NCI-H345 treated with DMSO at 0.1 percent for 48 hours (cell line): ENCODE data around the gene FAM227A.
"Not testable (repeated sequence)": the region's sequence is repeated elsewhere in the genome, so short reads cannot be mapped to it uniquely, and the experiment has no call there.

Source experiments
- DNase-seq: peaks from one replicate; lab custom pipeline; 2025; ENCODE audit not compliant: unreplicated experiment; lab: John Stamatoyannopoulos, UW

Gene FAM227A

DNA sequence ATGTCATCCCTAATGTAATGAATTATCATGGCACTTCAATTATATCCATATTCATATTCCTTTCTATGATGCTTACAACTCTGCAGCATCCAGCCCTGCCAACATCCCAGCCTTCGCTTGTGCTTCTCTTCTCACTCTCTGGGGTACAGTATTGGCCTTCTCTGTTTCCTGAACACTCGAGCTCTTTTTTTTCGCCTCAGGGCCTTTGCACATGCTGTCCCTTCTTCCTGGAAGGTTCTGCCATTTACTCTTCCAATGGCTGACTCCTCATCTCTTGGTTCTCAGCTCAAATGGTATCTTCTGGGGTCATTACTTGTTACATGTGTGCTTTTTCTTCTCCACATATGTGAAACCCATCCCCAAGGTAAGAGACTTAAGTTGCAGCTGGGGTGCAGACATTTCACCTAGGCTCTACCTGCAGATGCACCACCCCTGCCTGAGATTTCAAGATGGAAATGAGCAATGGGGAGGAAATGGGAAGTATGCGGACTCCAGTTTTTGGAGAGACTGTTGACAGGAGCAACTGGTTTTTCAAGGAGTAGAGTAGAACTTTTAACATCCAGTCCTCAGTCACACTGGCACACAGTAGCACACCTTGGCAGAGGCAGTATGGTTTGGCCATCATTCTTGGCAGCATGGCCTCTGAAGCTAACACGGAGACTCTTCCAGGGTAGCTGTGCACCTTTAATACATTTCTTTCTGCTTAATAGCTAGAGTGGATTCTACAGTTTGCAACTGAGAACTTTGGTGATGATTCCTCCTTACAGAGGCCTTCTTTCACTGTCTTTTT, 43.8 kb downstream of the FAM227A start:
- no peak for DNase-seq

DNA sequence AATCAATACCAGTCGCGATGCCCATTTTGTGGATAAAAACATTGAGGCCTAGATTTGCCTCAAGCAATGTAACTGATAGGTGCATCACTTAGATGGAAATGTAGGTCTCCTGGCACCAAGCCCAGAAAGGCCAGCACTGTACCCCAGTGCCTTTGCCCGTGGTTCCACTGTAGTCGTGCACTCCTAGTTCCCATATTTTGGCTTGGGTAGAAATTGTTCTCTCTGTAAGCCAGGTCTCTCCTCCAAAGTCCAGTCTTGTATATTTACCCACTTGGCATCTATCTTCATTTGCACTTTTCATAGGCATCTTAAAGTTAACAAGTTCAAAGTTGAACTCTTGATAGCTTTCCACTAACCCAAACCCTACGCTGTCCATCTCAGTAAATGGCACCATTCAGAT, 44.6 kb downstream of the FAM227A start:
- DNase-seq: no peak

DNA sequence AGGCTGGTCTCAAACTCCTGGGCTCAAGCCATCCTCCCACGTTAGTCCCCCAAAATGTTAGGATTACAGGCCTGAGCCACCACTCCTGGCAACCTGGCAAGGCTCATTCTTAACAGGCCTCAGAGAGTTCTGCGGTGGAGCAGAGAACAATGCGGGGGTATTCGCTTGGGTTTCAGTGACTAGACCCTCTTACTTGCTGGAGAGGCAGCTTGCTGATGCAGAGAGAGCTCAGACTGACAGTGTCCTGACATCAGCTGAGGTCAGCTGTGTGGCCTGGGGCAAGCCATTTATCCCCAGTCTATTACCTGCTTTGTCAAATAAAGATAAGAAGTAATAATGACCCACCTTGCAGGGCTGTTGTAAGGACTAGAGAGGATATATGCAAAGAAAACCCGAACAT, 46.0 kb downstream of the FAM227A start:
- no peak for DNase-seq

DNA sequence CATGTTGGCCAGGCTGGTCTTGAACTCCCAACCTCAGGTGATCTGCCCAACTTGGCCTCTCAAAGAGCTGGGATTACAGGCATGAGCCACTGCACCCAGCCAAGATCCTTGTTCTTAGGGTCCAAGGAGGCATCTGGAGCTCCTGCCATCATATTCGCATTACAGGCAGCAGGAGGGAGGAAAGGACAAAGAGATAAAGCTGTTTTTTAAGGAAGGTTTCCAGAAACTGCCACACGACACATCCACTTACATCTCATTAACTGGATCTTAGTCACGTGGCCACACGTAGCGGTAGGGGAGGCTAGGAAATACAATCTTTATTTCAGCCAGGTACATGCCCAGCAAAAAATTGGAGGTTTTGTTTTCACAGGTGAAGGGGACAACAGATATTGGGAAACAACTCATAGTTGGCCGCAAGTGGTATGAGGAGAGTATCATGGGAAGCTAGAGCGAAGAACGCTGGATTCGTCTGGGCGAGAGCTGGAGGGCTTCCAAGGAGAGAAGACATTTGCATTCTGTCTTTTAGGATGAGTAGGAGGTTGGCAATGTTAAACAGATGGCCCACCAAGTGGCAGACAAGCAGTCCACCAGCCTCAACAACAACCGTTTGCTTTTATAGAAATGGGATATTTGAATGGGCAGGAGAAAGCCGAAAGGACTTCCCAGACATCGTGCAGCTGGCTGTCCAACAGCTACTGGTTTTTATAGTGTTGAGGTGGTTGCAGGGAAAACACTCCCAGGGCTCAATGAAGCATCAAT, 47.0 kb downstream of the FAM227A start:
- no peak for DNase-seq

DNA sequence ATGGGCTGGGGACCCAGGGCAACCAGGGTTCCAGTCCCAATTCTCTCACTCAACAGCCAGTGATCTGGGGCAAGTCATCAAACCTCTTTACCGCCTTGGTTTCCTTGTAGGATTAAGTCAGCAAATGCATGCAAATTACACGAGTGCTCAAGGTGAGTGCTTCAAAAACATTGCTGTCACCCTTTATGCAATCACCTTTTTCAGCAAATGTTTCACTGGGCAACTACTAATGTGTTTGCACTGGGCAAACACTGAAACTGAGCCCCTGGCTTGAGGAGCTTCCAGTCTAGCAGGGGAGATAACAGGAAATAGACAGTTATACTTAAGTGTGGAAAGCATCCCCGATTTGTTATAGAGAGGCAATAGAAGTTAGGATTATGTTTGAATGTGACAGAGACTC, 48.5 kb downstream of the FAM227A start:
- no peak for DNase-seq

DNA sequence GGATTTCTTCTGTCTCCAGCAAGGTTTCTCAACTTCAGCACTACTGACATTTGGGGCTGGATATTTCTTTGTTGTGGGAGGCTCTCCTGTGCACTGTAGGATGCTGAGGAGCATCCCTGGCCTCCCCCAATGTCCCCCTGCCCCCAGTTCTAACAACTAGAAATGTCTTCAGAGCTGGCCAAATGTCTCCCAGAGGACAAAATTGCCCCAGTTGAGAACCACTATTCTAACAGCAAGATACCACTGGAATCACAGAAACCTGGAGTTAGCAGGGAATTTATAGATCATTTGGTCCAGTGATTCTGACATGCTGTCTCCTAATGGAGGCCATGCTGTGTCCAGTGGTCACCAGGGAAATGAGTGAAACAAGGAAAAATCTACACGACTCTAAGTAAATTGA, 54.0 kb downstream of the FAM227A start:
- DNase-seq: no peak

DNA sequence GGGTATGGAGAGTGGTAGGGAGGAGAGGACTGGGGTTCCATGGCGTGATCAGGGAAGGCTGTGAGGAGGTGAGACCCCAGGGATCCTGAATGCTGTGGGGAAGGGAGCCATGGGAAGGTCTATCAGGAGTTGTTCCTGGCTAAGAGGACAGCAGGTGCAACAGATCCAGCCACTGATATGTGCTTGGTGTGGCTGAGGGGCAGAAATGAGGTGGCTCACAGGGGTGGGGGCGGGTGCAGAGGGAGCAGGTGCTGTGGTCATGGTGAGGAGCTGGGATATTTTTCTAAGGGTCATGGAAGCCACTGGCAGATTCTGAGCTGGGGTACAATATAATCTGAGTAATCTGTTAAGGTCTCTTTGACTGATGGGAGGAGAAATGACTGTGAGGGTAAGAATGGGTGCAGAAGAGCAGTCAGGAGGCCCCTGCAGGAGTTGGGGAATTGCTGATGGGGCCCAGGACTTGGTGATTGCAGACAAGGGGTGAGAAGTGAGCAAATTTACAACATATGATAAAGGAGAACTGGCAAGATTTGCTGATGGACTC, 54.9 kb downstream of the FAM227A start:
- DNase-seq: no peak

DNA sequence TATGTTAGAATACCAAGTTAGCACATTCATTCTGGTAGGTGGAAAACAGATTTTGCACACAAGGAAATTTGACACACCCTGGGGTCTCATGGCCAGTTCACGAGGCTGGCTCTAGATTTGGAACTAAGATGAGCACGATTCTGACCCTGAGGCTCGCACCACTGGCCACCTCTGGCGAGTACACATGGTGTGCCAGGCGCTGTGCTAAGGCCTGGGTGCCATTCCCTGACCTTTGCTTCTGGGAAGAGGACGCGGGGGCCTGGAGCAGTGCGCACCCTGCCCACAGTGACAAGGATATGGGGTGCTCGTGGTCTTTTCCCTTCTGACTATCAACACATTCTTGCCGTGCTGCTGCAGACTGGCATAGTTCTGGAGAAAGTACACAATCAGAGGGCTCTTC, 56.7 kb downstream of the FAM227A start:
- DNase-seq: no peak

DNA sequence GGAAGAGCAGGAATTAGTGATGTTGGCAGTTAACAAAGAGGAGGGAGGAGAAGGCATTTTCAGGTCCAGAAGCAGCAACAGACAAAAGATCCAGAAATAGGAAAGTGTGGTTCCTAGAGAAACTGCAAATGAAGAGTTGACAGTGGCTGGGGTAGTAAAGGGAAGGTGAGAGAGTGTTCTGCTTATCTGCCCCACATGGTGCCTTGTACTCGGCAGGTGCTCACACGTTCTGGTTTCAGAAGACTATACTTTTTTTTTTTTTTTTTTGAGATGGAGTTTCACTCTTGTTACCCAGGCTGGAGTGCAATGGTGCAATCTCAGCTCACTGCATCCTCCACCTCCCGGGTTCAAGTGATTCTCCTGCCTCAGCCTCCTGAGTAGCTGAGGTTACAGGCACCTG, 73.3 kb downstream of the FAM227A start:
- DNase-seq: not testable (repeated sequence)

DNA sequence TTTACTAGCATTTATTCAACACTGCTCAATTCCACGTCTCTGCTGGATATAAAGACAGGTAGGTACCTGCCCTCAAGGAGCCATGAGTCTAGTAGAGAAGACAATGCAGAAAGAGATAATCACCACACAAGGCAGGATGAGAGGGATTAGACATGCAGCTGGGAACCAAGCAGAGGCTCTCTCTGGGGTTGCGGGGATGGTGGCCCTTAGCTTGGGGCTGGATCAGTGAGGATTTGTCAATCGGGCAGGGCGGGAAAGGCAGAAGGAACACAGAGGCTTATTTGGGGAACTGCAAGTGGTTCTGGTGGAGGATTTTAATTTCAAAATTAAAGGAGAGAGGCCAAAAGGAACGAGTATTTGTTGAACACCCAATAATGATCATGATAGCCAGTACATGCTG, 77.7 kb downstream of the FAM227A start:
- no peak for DNase-seq

DNA sequence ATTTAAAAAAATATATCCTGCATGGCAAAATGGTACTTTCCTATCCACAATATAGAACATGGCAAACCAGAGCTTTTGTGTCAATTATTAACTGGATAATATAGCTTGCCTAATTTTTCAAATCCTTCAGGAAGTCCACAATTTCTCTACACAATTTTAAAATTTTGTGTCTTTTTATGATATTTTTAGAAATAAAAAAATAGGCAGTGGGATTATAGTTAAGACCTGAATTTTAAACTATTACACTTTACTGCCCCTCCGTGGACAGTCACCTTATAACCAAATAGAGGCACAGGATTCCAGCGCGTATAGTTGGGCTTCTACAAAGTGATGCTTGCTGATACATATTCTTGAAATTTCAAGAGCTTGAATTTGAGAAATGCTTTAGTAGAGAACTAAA, 84.1 kb downstream of the FAM227A start:
- peak; percentile 5 for DNase-seq

DNA sequence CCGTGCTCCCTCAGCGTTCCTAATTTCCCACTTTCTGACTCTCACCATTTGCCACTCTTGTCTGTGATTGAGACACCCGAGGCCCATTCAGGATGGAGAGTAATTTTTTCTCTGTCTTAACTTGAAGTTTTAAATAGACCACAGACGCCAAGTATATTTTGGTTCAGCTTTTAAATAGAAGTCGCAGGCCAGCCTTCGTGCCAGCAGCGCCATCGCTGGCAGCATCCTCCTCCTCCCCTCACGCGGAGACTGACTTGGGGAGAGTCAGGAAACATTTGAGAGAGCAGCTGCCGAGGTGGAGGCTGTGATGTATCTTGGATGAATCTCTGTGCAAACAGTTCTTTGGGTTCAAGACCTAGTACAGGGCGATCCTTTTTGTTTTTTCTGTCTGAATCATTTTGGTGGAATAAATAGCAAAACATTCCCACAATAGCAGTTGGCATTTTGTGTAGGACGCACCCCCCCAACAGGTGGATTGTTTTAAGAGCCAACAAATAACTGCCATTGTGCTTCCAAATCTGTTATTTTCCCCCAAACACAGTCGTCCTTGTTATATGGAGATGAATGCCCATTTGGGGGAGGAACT, 85.3 kb downstream of the FAM227A start:
- DNase-seq: peak; percentile 14

DNA sequence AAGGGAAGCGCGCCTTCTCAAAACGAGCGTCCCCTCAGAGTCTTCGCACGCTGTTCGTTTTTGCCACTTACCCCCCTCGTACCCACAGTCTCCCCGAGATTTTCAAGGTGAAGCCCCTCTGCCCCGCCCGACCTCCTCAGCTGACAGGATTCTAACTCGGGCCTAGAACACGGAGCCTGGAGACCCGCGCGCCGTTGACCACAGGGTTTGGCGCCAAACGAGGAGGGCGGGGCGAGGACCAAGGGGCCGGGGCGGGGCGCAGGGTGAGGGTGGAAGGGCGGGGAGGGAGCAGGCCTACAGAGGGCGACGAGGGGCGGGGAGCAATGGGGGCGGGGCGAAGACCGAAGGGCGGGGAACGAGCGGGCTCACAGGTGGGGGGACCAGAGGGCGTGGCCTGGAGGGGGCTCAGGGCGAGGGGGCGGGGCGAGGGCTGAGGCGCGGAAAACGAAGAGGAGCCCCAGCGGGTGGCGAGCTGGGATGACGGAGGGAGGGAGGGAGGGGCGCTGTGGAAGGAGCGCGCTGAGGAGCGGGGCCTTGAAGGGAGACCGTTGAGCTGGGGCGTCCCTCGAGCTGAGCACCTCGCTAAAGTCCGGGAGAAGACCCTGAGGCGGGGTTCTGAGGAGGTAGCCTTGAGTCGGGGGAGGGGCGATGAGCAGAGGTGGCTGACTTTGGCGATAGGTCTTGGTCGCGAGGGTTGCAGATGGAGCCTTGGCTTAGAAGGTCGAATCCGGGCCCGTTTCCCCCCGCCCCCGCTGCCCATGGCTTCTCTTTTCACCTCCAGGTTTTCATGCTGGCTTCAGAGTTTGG, 86.0 kb downstream of the FAM227A start, which contains the start of gene DMC1:
Gene DMC1, minus strand, starts transcription at position 212 of the 807 bp plus-strand sequence. CDS start 1,927 bp downstream, outside the sequence.
- DNase-seq: peak; percentile 28

DNA sequence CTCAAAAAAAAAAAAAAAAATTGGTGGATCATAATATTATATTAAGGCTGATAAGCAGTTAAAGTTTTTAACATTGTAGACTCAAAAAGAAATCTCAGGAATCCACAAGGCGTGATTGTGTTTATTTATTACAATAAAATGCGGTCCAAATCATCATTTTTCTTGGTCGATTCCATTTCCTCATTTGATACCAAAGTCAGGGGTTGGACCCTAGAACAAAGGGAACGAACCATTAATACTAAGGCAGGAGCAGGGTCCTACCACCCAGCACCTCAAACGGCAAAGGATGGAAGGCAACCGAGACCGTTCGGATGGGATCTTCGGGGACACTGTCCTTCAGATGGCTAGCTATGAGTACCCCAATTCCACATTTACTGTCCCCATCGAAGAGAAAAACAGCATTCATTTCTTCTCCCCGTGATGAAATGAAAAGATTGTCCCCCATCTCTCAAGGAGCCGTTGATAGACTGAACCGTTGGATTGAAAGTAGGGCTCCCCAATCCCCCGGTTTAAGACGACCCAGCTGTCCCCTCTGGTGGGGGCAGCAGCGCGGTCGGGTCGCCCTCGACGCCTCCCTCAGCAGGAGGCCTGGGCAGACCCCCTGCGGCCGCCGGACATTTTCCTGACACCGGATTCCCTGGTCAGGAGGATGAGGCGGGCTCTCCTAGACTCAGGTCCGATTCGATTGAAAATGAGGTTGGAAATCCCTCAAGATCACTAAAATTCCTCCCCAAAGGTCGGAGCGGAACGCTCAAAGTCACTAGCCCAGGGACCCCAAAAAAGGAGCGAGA, 86.8 kb downstream of the FAM227A start:
- DNase-seq: no peak

DNA sequence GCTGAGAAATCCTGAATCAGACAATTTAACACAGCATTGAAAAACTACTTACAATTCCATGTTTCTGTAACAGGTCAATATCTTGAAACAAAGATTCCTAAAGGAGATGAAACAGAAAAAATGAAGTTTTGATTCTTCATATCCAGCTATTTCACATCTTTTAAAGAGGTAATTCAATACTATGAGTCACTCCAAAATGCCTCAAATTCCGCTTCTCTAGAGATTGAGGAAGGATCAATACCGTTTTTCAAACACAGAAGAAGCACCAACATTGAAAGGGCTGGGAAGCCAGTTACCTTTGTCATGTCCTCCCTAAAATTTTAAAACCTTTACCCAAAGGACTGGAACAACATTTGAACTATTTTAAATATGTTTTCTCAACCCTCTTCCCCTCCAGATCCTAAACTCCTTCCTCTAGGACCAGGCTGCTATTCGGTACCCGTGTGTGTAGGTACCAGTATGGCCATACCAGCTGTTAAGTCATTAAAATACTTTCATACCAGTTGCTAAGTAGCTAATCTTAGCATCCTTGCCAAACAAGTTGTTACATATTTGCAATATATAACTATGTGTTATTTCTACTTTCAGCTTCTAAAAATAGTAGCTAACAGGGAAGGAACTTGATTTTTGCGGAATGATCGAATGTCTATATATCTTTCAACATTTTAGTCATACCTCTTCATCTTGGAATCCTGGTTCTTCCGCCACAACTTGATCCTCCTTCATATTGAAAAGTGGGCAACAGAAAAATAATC, 88.5 kb downstream of the FAM227A start:
- DNase-seq: no peak

DNA sequence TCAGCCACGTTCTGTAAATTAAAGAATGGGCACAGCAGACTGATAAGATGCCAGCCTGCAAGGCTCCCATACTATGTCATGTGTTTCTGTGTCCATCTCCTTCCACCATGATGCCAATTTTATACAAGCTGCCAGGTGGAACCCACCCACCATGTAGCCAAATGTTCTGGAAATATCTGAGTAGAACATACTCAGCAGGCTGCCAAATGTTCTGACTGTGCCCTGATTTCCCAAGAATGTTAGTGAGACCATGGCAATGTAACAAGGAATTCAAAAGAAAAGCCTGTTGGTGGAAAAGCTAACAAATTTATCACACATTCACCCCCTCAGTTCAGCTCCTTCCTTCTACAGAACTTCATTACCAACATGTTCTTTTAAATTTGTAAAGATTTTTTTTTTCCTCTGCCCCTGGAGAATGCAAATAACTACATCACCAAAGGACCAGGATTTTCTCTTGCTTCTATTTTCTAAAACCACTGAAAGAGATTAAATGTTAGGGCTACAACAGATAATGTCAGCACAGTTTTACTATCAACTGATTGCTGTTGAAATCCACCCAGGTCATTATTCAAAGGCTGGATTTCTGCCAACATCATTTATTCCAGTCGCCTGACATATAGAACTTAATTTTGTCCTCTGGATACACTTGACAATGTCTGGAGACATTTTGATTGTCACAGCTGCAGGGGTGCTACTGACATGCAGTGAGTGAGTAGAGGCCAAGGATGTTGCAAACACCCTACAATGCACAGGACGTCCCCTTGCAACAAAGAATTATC, 89.3 kb downstream of the FAM227A start:
- DNase-seq: no peak

DNA sequence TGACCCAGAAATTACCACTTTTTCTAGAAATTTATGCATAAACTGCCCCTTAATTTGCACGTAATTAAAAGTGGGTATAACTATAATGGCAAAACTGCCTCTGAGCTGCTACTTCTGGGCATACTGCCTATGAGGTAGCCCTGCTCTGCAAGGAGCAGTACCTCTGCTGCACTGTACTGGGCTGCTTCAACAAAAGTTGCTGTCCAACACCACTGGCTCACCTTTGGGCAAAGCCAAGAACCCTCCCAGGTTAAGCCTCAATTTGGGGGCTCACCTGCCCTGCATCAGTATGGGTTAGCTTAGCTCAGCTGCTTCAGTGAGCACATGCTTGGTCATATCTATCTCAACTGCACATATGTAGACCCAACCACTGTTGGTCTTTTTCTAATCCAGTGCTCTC, 90.8 kb downstream of the FAM227A start:
- DNase-seq: no peak

DNA sequence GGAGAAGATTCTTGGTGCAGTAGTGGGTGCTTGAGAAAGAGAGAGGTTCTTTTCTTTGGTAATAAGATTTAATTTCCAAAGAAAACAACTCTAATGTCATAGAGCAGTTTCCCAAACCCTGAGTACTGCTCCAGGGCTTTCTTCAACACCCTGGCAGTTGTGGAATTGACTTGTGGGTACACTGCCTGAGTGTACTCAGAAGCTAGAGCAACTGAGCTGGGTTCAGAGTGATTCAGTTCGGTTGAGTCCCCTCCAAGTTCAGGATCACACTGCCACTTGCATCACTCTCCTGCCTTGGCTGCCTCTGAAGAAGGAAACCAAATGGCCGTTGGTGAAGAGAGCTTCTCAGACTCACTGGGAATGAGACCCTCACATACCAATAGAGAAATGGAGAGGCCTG, 91.5 kb downstream of the FAM227A start:
- no peak for DNase-seq

DNA sequence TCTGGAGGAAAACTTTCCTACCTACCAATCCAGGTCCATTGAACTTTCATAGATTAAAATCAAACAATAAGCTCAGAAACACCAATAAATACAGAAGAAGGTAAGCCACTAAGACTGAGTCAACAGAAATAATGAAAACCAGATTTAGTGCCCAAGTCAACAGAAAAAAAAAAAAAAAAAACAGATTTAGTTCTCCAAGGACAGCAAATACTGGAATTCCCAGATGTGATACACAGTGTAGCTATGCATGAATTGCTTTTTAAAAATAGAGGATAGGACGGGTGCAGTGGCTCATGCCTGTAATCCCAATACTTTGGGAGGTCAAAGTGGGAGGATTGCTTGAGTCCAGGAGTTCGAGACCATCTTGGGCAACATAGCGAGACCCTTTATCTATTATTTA, 101.9 kb downstream of the FAM227A start:
- no peak for DNase-seq
